Cardiac fibroblast (primary cell): ENCODE results near the gene JPT2.

Source experiments
- DNase-seq, 2 donors: peaks; one replicate each; pipeline versions ENCODE4 v3.0.0 to v3.0.0-alpha.2; 2010; ENCODE audit warnings: low read depth in 2 of 2
- H3K4me3 ChIP-seq, 2 donors: replicated peaks in 1 of 2; 1 replicate in 1 of 2; 2 replicates in 1 of 2; pipeline ENCODE4 v1.5.1; 2011; ENCODE audit warnings: low read depth in 2 of 2, low read length in 2 of 2, mild to moderate bottlenecking in 2 of 2, moderate library complexity in 1 of 2
- TF ChIP-seq, protein P1 (sequence below): IDR thresholded peaks from one replicate; pipeline ENCODE4 v1.5.1; 2011; ENCODE audit warnings: low read depth, mild to moderate bottlenecking, low read length, inconsistent platforms

The JPT2 gene

DNA sequence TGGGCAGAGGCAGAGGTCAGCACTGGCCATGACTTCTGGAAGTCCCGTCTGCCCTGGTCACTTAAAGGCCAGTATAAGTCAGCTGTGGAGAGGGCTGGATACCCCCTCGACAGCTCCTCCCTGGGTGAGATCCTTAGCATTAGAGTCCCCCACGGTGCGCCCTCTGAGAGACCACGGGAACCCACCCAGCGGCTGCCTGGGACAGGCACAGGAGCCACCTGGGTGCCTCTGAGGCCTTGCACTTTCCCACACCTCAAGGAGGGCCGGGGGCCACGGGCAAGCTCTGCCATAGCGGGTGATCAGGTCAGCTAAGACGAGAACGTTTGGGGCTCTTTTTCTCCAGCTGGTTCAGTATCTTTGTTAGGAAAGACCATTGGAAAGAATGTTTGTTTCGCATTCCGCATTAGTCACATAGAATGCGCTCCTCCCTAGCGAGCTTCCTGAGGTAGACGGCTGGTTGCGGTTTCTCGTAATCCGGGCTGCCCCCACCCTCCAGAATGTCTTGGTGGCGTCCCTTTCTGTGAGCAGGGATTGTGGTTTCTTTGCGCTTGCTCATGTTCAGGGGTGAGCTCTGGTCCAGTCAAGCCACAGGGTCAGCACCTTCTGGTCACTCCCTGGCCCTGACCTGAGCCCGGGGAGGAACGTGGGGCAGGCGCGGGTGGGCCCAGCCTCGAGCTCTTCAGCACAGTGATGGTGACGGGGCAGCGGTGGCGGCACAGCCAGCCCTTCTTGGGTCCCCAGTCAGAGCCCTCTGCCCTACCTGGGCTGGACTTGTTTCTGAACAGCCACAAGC, 68.0 kb downstream of the JPT2 start:
- DNase-seq, result peak; percentile 65 to 84
- no peak overlapping the region for H3K4me3 ChIP-seq
- TF ChIP-seq, protein P1, sequence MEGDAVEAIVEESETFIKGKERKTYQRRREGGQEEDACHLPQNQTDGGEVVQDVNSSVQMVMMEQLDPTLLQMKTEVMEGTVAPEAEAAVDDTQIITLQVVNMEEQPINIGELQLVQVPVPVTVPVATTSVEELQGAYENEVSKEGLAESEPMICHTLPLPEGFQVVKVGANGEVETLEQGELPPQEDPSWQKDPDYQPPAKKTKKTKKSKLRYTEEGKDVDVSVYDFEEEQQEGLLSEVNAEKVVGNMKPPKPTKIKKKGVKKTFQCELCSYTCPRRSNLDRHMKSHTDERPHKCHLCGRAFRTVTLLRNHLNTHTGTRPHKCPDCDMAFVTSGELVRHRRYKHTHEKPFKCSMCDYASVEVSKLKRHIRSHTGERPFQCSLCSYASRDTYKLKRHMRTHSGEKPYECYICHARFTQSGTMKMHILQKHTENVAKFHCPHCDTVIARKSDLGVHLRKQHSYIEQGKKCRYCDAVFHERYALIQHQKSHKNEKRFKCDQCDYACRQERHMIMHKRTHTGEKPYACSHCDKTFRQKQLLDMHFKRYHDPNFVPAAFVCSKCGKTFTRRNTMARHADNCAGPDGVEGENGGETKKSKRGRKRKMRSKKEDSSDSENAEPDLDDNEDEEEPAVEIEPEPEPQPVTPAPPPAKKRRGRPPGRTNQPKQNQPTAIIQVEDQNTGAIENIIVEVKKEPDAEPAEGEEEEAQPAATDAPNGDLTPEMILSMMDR, result no peak

DNA sequence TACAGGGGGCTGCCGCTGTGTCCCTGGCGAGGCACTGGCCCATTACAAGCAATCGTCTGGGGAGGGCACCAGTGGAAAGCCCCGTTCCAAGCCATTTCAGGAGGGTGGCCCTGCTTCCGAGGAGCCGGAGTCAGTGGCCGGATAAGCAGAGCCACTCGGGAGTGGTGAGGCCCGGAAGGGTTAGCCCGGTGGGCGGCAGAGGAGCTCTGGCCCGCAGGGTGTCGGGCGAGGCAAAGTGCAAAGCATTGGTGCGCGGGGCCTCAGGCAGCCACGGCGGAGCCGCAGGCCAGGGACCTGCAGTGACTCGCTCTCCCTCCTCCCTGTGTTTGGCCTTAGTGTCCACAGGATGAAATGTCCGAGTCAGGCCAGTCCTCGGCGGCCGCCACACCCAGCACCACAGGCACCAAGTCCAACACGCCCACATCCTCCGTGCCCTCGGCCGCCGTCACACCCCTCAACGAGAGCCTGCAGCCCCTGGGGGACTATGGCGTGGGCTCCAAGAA, 68.7 kb downstream of the JPT2 start:
- DNase-seq, result peak in 1 of 2 donors; percentile 72
- H3K4me3 ChIP-seq, result no peak overlapping the region
- TF ChIP-seq, protein P1, result no peak

DNA sequence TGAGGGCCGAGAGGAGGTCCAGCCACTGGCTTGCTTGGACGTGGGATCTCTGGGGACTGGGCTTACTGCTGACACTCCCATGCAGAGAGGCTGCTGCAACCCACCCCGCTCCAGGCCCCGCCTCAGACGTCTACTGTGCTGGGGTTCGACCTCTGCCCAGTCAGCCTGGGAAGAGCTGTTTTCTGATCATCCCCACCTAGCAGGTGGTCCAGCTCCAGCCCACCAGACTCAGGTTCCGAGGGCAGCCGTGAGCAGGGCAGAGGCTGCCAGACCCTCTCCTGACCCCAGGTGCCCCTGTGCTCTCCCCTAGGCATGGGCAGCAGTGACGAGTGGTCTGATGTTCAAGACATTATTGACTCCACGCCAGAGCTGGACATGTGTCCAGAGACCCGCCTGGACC, 69.9 kb downstream of the JPT2 start:
- TF ChIP-seq, protein P1, result no peak
- DNase-seq, result no peak
- H3K4me3 ChIP-seq, result no peak overlapping the region

DNA sequence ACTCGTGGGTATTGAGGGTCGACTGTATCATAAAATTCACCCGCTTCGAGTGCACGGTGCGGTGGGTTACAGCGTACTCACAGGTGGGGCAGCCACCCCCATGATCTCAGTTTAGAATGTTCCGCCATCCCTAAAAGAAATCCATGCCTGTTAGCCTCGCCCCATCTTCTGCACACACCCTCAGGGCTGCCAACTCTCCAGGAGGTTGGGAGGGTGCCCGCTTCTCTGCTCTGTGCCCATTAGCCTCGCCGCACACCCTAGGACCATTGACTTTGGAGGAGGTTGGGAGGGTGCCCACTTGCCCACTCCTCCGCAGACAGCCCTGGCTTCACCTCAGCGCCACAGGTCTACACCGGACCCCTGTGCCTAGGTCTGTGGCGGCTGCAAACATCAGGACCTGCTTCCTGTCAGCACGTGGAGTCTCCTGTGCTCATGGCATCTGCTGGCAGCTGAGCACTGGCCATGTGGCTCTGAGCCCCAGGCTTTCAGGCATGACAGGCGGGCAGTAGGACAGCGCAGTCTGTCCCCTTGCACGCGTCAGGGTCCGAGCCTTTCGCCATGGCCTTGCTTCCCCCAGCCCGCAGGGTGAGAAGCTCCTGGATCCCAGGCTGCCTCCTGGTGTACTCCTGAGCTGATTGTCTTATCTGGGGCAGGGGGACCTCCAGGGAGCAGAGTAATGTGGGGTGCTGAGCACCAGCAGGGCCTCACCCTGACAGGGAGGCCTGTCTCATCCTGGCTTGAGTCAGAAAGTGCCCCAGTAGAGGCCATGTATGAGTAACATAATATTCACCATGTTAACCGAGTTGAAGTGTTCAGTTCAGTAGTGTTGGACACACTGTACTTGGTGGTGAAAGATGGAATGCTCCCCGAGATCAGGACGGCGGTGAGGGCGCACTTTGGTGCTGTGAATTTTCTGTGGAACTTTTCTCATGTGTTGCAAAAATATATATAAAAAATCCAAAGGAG, 71.4 kb downstream of the JPT2 start:
- DNase-seq, result peak in 1 of 2 donors; percentile 67
- TF ChIP-seq, protein P1, result no peak
- H3K4me3 ChIP-seq, result no peak overlapping the region
